ENCODE results near the gene PKD1L1.
"Not testable (repeated sequence)": the region's sequence is repeated elsewhere in the genome, so short reads cannot be mapped to it uniquely, and the experiment has no call there.

Gene PKD1L1

GRCh38 chr7:47937711-47938573 is 10.3 kb downstream of the PKD1L1 start:
- DNase-seq, result no peak

GRCh38 chr7:47937065-47937687 is 11.1 kb downstream of the PKD1L1 start:
- DNase-seq, result no peak

- no peak for DNase-seq
Observed at GRCh38 chr7:47936323-47936722, 11.9 kb downstream of the PKD1L1 start.

- DNase-seq, result no peak
Observed at GRCh38 chr7:47935336-47935735, 12.9 kb downstream of the PKD1L1 start.

GRCh38 chr7:47934831-47935230 is 13.4 kb downstream of the PKD1L1 start:
- DNase-seq, result no peak

- DNase-seq, result no peak
Observed at GRCh38 chr7:47933215-47933614, 15.1 kb downstream of the PKD1L1 start.

GRCh38 chr7:47932466-47933037 is 15.7 kb downstream of the PKD1L1 start:
- DNase-seq, result no peak

- no peak for DNase-seq
Observed at GRCh38 chr7:47932016-47932415, 16.2 kb downstream of the PKD1L1 start.

- no peak for DNase-seq
Observed at GRCh38 chr7:47931005-47932004, 17.0 kb downstream of the PKD1L1 start.

- no peak for DNase-seq
Observed at GRCh38 chr7:47924266-47924665, 24.0 kb downstream of the PKD1L1 start.

GRCh38 chr7:47923081-47923875 is 25.0 kb downstream of the PKD1L1 start:
- not testable (repeated sequence) for DNase-seq

- DNase-seq, result not testable (repeated sequence)
Observed at GRCh38 chr7:47916514-47916913, 31.8 kb downstream of the PKD1L1 start.

- no peak for DNase-seq
Observed at GRCh38 chr7:47915616-47915976, 32.7 kb downstream of the PKD1L1 start.

GRCh38 chr7:47914717-47915615 is 33.3 kb downstream of the PKD1L1 start:
- no peak for DNase-seq

GRCh38 chr7:47912332-47912731 is 35.9 kb downstream of the PKD1L1 start:
- DNase-seq, result no peak

- no peak for DNase-seq
Observed at GRCh38 chr7:47908720-47909119, 39.5 kb downstream of the PKD1L1 start.

- DNase-seq, result no peak
Observed at GRCh38 chr7:47907981-47908616, 40.2 kb downstream of the PKD1L1 start.

GRCh38 chr7:47906883-47907282 is 41.4 kb downstream of the PKD1L1 start:
- no peak for DNase-seq

GRCh38 chr7:47905076-47905920 is 43.0 kb downstream of the PKD1L1 start:
- DNase-seq, result no peak

Data from NCI-H1417 treated with DMSO at 0.1 percent for 48 hours (cell line).